Measurements from ENCODE around the gene CALY. TPM values are rescaled to one million over a fixed set of nuclear protein-coding genes. Genes with fewer than 3 reads are reported as not detected.

Gene CALY
- total RNA-seq, 1 experiment from 2014 or later: 0.47 TPM

GRCh38 chr10:133287832-133288500, 48.7 kb downstream of the CALY start (continued):
- no peak for TF ChIP-seq CTCF (IDR thresholded peaks at IDR 0.05 in 2 of 3, conservative IDR thresholded peaks at IDR 0.05 in 1 of 3; ENCODE audit: borderline replicate concordance in 1 of 3, insufficient read depth in 1 of 3, low read depth in 2 of 3, low read length in 2 of 3)
- TF ChIP-seq SRF (IDR thresholded peaks at IDR 0.05; ENCODE audit: low read depth): no peak
- no peak for TF ChIP-seq CEBPB (IDR thresholded peaks at IDR 0.05; ENCODE audit: low read depth)

- ChIA-PET POLR2A (no interaction called here), RAD21 (ENCODE audit: low non-redundant PET in 1 of 2, low total read pairs in 2 of 2, uncharacterized antibody in 2 of 2, unreplicated experiment in 2 of 2) (no interaction called here), CTCF (no interaction called here)
- no peaks in the 10 kb centered on the region for H3K9me3 ChIP-seq (ENCODE audit: control insufficient read depth in 1 of 2, insufficient read depth in 1 of 2, low read depth in 1 of 2, low read length in 2 of 2)
- H3K27ac ChIP-seq (ENCODE audit: low read depth, low read length): no peak overlapping the region
- intact Hi-C loops (cut with micrococcal nuclease): no loop called here
- H4K20me1 ChIP-seq (ENCODE audit: insufficient read depth): no peaks in the 10 kb centered on the region
- H3K4me3 ChIP-seq (replicated peaks in 1 of 2; ENCODE audit: low read depth in 1 of 2, low read length in 2 of 2): no peak overlapping the region
- H3K9ac ChIP-seq (ENCODE audit: low read length): no peak overlapping the region
- H3K4me1 ChIP-seq (ENCODE audit: control insufficient read depth in 1 of 2, insufficient read depth in 2 of 2, low read length in 2 of 2): no peaks in the 10 kb centered on the region
- H3K4me2 ChIP-seq (ENCODE audit: low read length): no peak overlapping the region
- H3K9me2 ChIP-seq (ENCODE audit: insufficient read depth): no peaks in the 10 kb centered on the region
- DNase-seq (ENCODE audit: low read depth, low spot score): no peak
- no peak for ATAC-seq
- H3K79me2 ChIP-seq (ENCODE audit: insufficient read depth, low read length): no peaks in the 10 kb centered on the region
- no TSS peak for BruUV-seq (replicated peaks)
- H3K27me3 ChIP-seq (ENCODE audit: insufficient read depth, low read length): no peaks in the 10 kb centered on the region
- H2AFZ ChIP-seq (ENCODE audit: low read depth, low read length, poor library complexity, severe bottlenecking): no peak overlapping the region
- H3K36me3 ChIP-seq (ENCODE audit: control insufficient read depth in 1 of 2, insufficient read depth in 2 of 2, low read length in 2 of 2): no peaks in the 10 kb centered on the region
- TF ChIP-seq SRF (IDR thresholded peaks at IDR 0.05; ENCODE audit: low read depth): no peak
- TF ChIP-seq CTCF (IDR thresholded peaks at IDR 0.05 in 2 of 3, conservative IDR thresholded peaks at IDR 0.05 in 1 of 3; ENCODE audit: borderline replicate concordance in 1 of 3, insufficient read depth in 1 of 3, low read depth in 2 of 3, low read length in 2 of 3): no peak
- TF ChIP-seq POLR2AphosphoS5 (IDR thresholded peaks at IDR 0.05; ENCODE audit: low read depth, low read length): no peak
- no peak for TF ChIP-seq FOSL1 (IDR thresholded peaks at IDR 0.05; ENCODE audit: low read depth)
- no peak for TF ChIP-seq ATF3 (IDR thresholded peaks at IDR 0.05)
- no peak for TF ChIP-seq REST (IDR thresholded peaks at IDR 0.05; ENCODE audit: low read depth)
- no peak for TF ChIP-seq YY1 (IDR thresholded peaks at IDR 0.05; ENCODE audit: extremely low read depth, insufficient replicate concordance, low read depth, low read length)
- TF ChIP-seq ELF1 (IDR thresholded peaks at IDR 0.05; ENCODE audit: borderline replicate concordance, low read depth): no peak
- no peak for TF ChIP-seq EGR1 (IDR thresholded peaks at IDR 0.05; ENCODE audit: low read depth)
- no peak for TF ChIP-seq EZH2phosphoT487 (IDR thresholded peaks at IDR 0.05; ENCODE audit: borderline replicate concordance)
- TF ChIP-seq CEBPB (IDR thresholded peaks at IDR 0.05; ENCODE audit: low read depth): no peak
- no peak for TF ChIP-seq SP1 (IDR thresholded peaks at IDR 0.05; ENCODE audit: low read depth)
- TF ChIP-seq POLR2A (IDR thresholded peaks at IDR 0.05; ENCODE audit: borderline replicate concordance, extremely low read depth, insufficient read depth, insufficient read length): no peak
- no peak for TF ChIP-seq MAX (IDR thresholded peaks at IDR 0.05)
- no peak for TF ChIP-seq RAD21 (IDR thresholded peaks at IDR 0.05; ENCODE audit: low read depth)
- no peak for TF ChIP-seq EZH2 (IDR thresholded peaks at IDR 0.05)
- no peak for TF ChIP-seq SIN3A (IDR thresholded peaks at IDR 0.05; ENCODE audit: low read depth)
- no peak for TF ChIP-seq ZFX (IDR thresholded peaks at IDR 0.05)
Measured at GRCh38 chr10:133286366-133286765, 50.3 kb downstream of the CALY start.

Measured in HCT116 (cell line).